HT-29 (cell line): Measurements from ENCODE around the gene HMGXB3. TPM values are rescaled to one million over a fixed set of nuclear protein-coding genes. Genes with fewer than 3 reads are reported as not detected.
A peak's percentile ranks its signal among the peaks of the same experiment; 100 is the strongest.

Source experiments
- DNase-seq: peaks from one replicate; pipeline ENCODE4 v3.0.0-alpha.2; 2015; ENCODE audit warnings: low spot score
- total RNA-seq: library from RNA; depleted of rRNA; stranded (reverse); fragments of >200 nt; shearing (Covaris generic); gene quantifications from 2 replicates; pipeline ENCODE4 v1.2.3, GENCODE V29; 2014

Gene HMGXB3
- total RNA-seq, 1 experiment from 2014 or later: 53.6 TPM

DNA sequence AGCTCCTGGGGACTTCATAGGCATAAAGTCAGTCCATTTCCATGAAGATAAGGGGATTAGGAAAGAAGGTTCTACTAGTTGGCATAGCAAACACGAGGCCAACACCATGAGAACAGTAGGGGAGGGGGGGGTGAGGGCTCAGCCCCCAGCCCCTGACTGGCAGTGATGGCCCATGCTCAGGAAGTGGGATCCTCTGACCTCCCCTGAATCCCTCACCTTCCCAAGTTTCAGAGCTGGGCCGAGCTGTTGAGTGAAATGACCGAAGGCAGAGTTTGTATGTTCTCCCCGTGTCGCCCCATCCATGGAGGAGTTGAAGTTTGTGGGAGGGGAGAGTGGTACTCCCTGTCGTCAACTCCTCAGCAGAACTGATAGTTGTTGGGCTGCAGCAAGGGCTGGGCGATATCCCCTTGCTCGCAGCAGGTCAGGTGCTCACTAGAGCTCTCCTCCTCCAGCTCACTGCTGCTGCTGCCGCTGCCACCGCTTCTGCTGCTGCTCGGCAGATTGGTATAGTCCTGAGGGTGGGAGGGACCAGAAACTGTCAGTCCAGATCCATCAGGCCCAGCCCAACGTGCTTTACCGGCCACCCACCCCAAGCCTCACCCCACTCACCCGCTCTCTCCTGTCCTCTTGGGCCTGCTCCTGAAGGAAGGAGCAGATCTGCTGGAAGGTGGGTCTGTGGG lies 53.3 kb downstream of the HMGXB3 start:
- DNase-seq: no peak

DNA sequence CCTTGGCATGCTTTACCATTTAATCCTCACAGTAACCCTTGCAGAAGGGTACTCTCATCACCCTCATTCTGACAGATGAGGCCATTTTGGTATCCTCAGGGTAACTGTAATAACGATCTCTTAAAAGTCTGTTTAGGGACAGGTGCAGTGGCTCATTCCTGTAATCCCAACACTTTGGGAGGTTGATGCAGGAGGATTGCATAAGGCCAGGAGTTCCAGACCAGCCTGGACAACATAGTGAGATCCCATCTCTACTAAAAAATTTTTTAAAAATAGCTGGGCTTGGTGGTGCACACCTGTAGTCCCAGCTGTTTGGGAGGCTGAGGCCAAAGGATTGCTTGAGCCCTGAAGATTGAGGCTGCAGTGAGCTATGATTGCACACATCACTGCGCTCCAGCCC lies 54.0 kb downstream of the HMGXB3 start:
- DNase-seq: no peak

DNA sequence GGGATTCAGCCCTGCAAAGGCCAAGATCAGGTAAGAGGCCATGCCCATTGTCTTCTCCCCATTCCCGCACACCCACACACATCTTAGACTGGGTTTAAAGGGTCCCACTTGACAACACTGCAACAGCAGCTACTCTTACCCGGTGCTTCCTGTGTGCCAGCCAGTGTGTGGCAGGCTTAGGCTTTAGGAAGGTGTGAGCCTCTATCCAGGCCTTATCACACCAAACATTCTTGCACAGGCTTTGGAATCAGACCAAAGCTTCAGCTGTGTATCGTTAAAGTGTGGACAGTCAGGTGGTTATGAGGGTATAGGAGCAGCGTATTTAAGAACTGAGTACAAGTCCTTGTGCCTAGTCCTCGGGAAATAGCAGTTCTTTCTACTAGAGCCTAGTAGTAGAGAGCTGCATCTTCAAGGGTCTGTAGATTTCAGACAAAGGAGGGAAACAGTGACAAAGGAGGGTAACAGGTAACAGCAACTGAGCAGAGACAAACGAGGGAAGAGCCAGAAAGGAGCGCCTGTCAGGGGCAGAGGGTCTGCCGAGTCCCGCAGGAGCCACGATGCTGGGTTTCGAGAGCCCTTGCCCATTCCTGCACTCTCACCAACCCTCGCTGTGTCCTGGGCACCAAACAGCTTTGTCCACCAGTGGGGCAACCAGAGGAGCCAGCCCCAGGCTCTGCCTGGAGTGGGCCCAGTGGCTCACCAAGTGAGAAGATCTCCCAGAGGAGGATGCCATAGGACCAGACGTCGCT lies 55.0 kb downstream of the HMGXB3 start:
- no peak for DNase-seq

DNA sequence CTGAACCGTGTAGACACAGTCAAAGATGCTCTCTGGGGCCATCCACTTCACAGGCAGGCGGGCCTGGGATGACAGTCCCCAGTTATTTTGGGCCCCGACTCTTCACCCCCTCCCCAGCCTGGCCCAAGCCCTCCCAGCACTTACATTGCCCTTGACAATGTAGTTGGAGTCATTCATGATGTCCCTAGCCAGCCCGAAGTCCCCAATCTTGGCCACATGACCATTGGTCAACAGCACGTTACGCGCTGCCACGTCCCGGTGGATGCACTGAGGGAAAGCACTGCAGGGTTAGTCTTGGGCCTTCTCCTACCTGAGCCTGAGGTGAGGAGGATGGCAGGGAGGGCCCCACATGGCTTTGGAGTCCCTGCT lies 55.5 kb downstream of the HMGXB3 start:
- DNase-seq: no peak

DNA sequence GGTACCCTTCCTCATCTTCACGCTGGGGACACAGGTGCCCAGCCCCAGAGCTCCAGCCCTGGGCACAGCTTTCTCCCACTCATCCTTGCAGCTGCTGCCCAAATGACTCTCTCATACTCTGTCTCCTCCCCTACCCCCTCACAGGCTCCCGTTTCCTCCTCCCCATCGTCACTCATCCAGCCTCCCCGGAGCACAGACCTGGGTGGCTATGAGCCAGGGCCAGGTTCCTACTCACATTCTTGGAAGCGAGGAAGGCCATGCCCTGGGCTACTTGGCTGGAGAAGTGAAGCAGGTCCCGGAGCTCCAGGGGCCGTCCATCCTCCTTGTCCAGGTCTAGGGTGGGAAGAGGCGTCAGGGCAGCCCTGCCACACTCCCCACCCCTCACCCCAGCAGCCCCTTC lies 56.5 kb downstream of the HMGXB3 start:
- no peak for DNase-seq

DNA sequence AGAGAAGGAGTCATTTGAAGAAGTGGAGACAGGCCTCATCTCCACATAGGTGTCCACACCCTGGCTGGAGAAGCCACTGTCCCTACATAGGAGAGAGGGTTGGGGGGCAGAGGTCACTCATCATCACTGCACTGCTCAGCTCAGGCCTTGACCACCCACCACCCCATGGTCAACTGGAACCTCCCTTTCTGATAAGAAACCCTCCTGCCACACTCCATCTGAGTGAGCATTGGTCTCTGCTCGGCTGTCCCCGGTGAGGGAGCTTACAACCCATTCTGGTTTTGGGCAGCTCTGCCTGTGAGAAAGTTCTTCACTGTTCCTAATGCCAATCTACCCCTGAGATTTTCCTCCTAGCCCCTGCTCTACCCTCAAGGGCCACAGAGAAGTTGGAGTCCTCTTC lies 57.0 kb downstream of the HMGXB3 start:
- DNase-seq: no peak

DNA sequence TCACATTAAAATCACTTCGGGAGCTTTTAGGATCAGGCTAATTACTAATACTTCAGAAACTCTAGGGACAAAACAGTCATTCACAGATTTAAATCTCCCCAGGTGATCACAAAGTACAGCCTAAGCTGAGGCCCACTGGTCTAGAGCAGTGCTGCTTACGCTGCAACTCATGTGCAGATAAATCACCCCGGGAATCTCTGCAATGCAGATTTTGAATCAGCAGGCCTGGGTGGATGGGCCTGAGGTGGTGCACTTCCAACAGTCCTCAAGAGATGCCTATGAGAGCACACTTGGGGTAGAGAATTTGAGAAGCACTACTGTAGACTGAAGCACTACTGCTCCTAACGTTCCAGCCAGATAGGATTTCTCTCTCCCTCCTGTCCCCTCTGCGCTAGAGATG lies 57.5 kb downstream of the HMGXB3 start:
- no peak for DNase-seq

DNA sequence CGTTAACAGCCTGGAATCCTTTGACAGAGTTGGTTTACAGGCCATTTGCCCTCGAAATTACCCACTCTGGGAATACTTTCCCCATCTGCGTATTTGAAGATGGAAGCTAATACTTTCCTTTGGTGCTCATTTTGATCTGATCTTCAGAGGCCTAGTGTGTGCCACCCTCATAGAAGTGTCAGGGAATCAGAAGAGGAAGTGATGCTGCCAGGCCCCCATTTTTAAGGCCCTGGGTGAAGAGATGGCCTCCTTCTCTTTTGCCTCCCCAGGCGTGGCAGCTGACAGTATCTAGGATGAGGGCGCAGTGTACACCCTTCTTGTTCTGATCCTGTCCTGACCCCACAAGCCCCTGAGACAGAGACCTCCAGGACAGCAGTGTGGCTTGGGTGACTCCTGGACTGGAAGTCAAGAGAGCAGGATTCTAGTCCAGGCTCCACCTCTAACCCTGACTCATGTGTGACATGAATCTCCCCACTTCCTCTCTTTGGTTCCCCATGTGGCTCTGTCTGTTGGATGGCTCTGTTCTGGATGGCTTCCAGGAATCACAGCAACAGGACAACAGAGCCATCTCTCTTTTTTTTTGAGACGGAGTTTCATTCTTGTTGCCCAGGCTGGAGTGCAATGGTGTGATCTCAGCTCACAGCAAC lies 58.1 kb downstream of the HMGXB3 start:
- DNase-seq: peak; percentile 3

DNA sequence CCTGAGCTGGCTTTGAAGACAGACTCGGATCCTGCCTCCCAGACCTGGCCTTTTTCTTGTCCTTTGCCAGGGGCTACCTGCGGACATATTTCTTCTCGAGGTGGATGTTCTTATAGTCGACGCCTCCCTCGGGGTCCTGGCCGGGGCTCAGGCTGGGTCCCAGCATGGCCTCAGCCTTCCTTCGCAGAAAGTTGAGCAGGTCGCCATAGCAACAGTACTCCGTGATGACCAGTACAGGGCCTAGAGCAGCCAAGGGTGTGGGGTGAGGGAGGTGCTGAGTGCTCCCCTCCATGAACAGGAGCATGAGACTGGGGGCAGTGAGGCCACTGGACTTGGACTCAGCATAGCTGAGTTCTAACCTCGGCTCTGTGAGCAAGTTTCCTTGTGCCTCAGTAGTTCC lies 59.1 kb downstream of the HMGXB3 start:
- DNase-seq: no peak

DNA sequence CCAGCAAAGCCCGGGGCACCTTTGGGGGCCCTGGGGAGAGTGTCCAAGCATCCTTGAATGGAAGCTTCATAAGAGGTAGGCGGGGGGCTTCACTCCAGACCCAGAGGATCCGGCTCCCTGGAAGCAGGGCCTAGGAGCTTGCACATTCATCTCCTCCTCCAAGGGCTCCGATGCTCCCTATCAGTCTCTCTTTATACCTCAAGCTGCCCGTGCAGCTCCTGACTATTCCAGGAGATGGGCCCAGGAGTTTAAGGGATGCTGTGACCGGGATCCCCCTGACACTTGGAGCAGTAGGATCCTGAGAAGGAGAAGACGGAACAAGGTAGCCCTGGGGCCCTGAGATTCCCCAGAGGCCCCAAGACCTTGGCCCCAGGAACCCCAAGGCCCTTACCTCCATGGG lies 59.9 kb downstream of the HMGXB3 start:
- DNase-seq: no peak

DNA sequence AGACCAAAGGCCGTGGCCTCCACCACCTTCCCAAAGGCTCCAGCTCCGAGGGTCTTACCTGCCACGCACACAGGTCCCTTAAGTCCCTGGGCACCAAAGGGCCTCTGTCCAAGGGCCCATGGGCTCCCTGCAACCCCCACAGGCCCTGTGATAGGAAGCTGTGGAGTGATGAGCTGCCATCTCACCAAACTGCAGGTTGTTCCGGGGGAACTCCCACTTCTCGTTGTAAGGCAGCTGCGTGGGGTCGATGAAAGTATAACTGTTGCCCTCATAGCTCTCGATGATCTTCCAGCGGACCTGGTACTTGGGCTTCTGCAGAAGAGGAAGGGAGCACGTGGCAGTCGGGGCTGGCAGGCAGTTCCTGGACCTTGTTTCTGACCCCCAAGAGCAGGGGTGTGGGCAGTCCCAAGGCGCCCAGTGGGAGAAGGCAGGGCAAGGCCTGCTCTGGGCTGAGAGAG lies 61.0 kb downstream of the HMGXB3 start:
- DNase-seq: no peak

DNA sequence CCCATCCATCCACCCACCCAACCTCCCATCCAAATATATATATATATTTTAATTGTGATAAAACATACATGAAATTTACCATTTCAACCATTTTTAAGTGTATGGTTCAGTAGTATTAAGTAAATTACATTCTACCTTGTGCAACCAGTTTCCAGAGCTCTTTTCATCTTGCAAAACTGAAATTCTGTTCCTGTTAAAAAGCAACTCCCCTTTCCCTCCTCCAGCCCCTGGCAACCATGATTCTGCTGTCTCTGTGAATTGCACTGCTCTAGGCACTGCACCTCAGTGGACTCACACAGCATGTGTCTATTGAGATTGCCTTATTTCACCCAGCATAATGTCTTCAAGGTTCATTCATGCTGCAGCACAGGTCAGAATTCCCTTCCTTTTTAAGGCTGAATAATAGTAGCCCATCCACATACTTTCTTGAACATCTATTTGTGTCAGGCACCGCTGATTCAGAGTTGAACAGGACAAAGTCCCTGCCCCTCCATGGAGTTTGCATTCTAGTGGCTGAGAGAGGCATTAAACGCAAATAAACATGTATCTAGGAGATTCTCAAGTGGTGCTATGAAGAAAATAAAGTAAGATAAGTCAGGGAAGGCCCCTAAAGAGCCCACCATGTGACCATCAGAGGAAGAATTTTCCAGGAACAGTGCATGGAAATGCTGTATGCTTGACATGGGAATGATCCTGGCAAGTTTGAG lies 61.8 kb downstream of the HMGXB3 start:
- no peak for DNase-seq

DNA sequence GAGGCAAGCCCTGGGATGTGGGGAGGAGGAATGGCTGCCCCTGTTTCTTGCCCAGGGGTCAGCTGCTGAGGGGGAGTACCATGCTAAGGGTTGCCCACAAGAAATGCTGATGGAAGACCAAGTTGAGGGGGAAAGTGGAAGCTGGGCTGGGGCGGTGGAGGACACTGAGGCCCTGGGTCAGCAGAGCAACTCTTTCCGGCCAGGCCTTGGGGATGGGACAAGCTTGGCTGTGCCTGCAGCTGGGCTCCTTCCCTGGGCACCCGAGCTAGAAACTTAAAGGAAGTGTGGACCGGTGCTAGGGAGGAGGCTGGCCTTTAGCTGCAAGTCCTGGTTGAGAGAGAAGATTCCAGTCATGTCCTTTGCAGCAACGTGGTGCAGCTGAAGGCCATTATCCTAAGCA lies 63.1 kb downstream of the HMGXB3 start:
- no peak for DNase-seq

DNA sequence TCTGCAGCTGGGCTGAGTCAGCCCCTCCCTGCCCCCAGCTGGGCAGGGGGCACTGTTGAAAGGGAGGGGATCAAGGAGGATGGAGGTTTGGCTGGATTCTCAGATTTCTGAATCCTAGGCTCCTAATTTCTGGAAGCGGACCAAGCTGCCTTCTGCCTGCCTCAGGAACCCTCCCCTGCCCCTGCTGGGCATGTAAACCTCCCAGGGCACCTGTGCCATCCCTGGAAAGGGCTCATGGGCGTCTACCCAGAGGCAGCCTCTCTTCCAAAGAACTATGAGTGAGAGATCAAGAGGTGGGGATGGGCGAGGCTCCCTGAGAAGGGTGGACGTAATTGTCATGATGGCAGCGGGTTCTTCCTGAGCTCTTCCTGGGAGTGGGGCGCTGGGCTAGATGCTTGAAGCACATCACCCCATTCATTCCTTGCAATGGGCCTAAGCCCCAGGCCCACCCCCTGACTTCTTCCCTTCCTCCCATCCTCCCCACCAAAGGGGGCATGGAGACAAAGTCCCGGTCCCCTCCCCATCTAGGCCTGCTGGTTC lies 64.2 kb downstream of the HMGXB3 start:
- no peak for DNase-seq

DNA sequence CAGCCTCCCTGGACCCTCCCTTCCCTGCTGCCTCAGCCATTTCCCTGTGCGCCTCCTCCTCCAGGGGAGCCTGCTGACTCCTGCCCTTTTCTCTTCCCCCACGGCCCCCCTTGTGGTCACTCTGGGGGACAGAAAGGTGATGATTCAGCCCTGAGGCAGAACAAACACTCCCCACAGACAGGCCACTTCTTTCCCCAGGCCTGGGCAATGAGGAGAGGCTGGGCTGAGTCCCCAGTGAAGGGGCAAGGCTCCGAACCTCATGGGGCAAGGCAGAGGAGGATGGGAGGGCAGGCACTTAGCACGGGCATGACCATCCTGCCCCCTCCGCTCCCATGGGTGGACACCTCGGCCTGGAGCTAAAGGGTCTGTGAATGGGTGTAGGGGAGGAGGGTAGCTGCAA lies 64.8 kb downstream of the HMGXB3 start:
- no peak for DNase-seq

DNA sequence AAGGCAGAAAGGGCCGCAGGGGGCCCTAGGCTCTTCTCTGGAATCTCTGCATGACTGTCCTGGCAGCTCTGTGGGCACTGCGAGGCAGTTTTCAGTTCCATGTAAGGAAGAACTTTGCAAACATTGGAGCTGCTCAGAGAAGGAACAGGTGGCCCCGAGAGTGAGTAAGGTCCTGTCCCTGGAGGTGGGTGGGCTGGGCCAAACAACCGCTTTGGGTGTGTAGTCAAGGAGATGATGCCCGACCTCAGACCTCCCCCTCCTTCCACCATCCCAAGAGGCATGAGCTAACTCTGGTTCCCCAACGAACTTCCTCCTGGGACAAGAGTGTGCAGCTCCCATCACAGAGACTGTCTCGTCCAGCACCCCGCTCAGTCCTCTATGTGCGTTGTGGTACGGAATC lies 65.3 kb downstream of the HMGXB3 start:
- DNase-seq: no peak

DNA sequence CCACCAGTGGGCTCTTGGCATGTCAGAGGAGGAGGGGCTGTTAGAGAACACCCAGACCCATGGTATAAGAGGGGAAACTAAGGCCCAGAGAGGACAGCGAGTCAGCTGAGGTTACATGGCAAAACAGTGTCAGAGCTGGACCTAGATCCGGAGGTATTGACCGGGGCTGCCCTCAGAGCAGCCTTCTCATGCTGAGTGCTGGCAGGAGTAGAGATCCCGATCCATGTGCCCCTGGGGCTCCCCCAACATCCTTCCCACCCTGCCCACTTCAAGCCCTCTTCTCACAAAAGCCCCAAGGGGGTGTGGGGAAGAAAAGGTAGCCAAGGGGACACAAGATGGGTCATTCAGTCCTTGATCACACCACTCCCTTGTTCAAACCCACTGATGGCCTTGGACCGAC lies 65.9 kb downstream of the HMGXB3 start:
- no peak for DNase-seq

DNA sequence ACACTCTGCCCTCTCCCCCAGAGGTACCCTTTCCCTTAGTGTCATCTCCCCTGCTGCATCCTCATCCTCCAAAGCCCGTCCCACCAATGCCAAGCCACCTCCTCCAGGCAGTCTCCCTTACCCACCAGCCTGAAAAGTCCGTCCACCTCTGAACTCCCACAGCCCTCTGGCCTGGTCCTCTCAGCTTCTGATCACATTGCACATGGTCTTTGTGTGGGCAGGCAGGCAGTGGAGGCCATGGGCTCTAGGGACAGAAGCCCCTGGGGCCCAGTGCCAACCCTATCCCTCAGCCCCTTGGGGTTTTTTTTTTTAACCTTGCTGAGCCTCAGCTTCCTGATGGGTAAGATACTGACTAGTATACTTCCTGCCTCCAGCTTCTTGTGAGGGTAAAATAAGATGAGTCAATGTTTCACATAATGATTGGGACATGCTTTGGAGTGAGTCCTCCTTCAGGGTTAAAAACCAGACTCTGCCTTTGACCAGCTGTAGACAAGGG lies 66.4 kb downstream of the HMGXB3 start:
- DNase-seq: no peak

DNA sequence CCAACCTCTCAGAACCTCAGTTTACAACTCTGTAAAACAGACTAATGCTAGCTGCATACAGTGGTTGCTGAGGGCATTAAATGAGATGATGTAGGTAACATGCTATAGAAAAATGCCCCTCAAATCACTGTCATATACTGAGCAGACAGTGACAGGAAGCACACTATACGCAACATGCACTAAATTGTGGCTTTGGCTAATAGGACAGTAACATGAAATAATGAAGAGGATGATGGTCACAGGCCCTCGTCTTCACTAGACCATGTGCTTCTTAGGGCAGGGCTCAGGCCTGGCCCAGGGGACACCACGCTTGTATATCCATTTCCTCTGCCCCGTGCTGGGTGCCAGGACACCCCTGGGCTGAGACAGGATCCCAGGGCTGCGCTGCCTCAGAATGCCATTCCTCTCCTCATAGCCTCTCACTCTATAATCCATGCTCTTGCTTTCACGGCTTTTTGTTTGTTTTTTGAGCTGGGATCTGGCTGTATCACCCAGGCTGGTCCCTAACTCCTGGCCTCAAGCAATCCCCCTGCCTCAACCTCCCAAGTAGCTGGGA lies 66.9 kb downstream of the HMGXB3 start:
- DNase-seq: no peak

DNA sequence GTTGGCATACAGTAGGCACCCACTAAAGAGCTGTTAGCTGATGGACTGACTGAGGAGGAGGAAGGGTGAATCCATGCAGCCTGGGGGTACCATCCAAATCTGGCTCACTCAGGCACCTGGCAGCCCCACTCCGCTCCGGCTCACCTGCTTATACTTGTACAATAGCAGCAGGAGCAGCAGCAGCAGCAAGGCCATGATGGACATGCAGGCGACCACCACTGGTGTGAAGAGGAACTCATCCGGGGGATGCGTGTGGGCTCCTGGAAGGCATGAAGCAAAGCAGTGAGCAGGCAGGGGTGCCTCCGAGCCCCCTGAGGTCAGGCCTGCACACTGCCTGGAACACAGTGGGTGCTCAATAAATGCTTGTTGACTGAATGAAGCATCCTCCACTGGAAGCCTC lies 67.5 kb downstream of the HMGXB3 start:
- DNase-seq: no peak

DNA sequence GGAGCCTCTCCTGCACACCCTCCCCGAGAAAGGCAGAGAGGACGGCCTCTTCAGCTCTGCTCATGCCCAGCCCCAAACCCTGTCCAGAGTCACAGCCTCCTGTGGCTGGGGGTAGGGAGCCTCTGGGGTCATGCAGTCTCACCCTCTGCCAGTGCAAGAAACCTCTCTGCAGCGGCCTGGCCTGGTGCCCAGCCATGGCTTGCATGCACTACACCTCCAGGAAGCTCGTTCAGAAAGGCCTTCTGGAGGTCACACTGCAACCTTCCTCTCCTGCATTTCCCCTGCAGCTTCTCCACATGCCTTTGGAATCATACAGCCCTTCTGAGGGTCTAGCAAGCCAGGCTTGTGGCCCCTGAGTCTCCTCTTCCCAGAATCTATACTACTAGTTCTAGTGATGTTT lies 67.9 kb downstream of the HMGXB3 start:
- DNase-seq: peak; percentile 16
